Measurements from ENCODE around the gene SYNJ1. TPM values are rescaled to one million over a fixed set of nuclear protein-coding genes. Genes with fewer than 3 reads are reported as not detected.

The SYNJ1 gene
- total and polyA plus RNA-seq, 2 of the 4 experiments (the other 2 are of a cell fraction) = 3.6 to 4.6 TPM

GRCh38 chr21:32756096-32756495, 28.3 kb upstream of the SYNJ1 start:
- no peak for DNase-seq
- Histone ChIP-seq H3K27ac (ENCODE audit: insufficient read depth, low read length) (no peak overlapping the region), H3K18ac (ENCODE audit: low read depth, low read length) (no peak overlapping the region), H2AFZ (replicated peaks; ENCODE audit: low read length, poor library complexity) (no peak overlapping the region), H3K9me1 (ENCODE audit: insufficient read depth, low read length) (no peaks in the 10 kb centered on the region; the same call in 1 of the 2 replicates), H3K23ac (ENCODE audit: low read depth, low read length) (no peak overlapping the region), H2BK120ac (ENCODE audit: low read depth, low read length) (no peak overlapping the region), H2AK5ac (ENCODE audit: low read depth, low read length) (no peak overlapping the region), H2AK9ac (replicated peaks; ENCODE audit: low read depth, low read length, poor library complexity) (no peak overlapping the region), H4K91ac (ENCODE audit: insufficient read depth, low read depth, low read length) (no peak overlapping the region), H3K4me2 (ENCODE audit: low read depth, low read length) (no peak overlapping the region), H3K14ac (replicated peaks; ENCODE audit: low read depth, low read length) (no peak overlapping the region), H3K9me3 (ENCODE audit: control insufficient read depth, insufficient read depth, low read length) (no peaks in the 10 kb centered on the region), H3K36me3 (ENCODE audit: control insufficient read depth, insufficient read depth, low read length) (peaks cover 24% of the 10 kb centered on the region), H4K5ac (ENCODE audit: low read depth, low read length) (no peak overlapping the region), H2BK20ac (ENCODE audit: low read depth, low read length) (no peak overlapping the region), H3K4me1 (ENCODE audit: control insufficient read depth, insufficient read depth, low read length) (no peaks in the 10 kb centered on the region), H3K4me3 (ENCODE audit: insufficient read depth, low read depth, low read length) (no peak overlapping the region), H3K27me3 (ENCODE audit: control insufficient read depth, insufficient read depth, low read length) (no peaks in the 10 kb centered on the region), H3K56ac (ENCODE audit: extremely low read depth, insufficient read depth, low read length) (no peak overlapping the region), H2BK15ac (ENCODE audit: low read depth, low read length) (no peak overlapping the region), H3K79me1 (ENCODE audit: low read depth in 1 of 2, low read length in 2 of 2) (peaks cover 8 to 16% of the 10 kb centered on the region in 2 experiments; a peak in 2 of 4 replicates), H3K4ac (ENCODE audit: low read depth, low read length) (no peak overlapping the region), H4K20me1 (ENCODE audit: insufficient read depth, low read length) (no peaks in the 10 kb centered on the region), H4K8ac (ENCODE audit: low read depth in 2 of 2, low read length in 2 of 2) (no peak overlapping the region), H2BK5ac (ENCODE audit: low read depth, low read length, poor library complexity, severe bottlenecking) (no peak overlapping the region), H3K9ac (ENCODE audit: low read depth, low read length) (no peak overlapping the region)
- no peak for TF ChIP-seq ELK1 (IDR thresholded peaks at IDR 0.05; ENCODE audit: borderline replicate concordance, low read depth, low read length)
- no peak for TF ChIP-seq USF2 (IDR thresholded peaks at IDR 0.05; ENCODE audit: low read depth, low read length)
- no peak for TF ChIP-seq POLR2A (IDR thresholded peaks at IDR 0.05; ENCODE audit: low read depth, low read length)
- TF ChIP-seq NFE2L2 (IDR thresholded peaks at IDR 0.05; ENCODE audit: low read depth, low read length) = no peak
- no peak for TF ChIP-seq RFX5 (IDR thresholded peaks at IDR 0.05; ENCODE audit: low read depth, low read length)
- TF ChIP-seq MAZ (IDR thresholded peaks at IDR 0.05; ENCODE audit: borderline replicate concordance, low read depth, low read length) = no peak
- no peak for TF ChIP-seq BHLHE40 (IDR thresholded peaks at IDR 0.05; ENCODE audit: low read depth, low read length)
- TF ChIP-seq RCOR1 (IDR thresholded peaks at IDR 0.05; ENCODE audit: insufficient replicate concordance, low read length) = no peak
- TF ChIP-seq SMC3 (IDR thresholded peaks at IDR 0.05; ENCODE audit: low read depth, low read length) = no peak
- no peak for TF ChIP-seq CEBPB (IDR thresholded peaks at IDR 0.05; ENCODE audit: low read depth, low read length)
- TF ChIP-seq CTCF (conservative IDR thresholded peaks at IDR 0.05; ENCODE audit: low read depth, low read length) = no peak
- no peak for TF ChIP-seq CHD1 (IDR thresholded peaks at IDR 0.05; ENCODE audit: low read depth, low read length)
- no peak for TF ChIP-seq FOS (IDR thresholded peaks at IDR 0.05; ENCODE audit: low read depth, low read length)
- no peak for TF ChIP-seq MXI1 (IDR thresholded peaks at IDR 0.05; ENCODE audit: borderline replicate concordance, low read depth, low read length)
- TF ChIP-seq MAFK (IDR thresholded peaks at IDR 0.05; ENCODE audit: low read depth, low read length) = no peak
- TF ChIP-seq RAD21 (IDR thresholded peaks at IDR 0.05; ENCODE audit: low read length) = no peak
- CTCF ChIA-PET = interaction anchor here (0.6 to 1.3 kb wide), 2 partner anchors 20 to 29 kb away, joined by 3 read pairs; no protein-coding TSS in a partner anchor
- POLR2A ChIA-PET (ENCODE audit: unreplicated experiment) = no interaction called here
- no peak for ATAC-seq (ENCODE audit: low read depth)
- intact Hi-C loops (cut with micrococcal nuclease) (no loop called here), in situ Hi-C loops (cut with MboI; ENCODE audit: low sequenced_read_pairs) (no loop called here), dilution Hi-C loops (cut with HindIII; ENCODE audit: low sequenced_read_pairs, unreplicated experiment) (no loop called here)
- no TSS peak for BruUV-seq (replicated peaks)
- WGBS, 2 experiments (ENCODE audit: extremely low coverage in 2 of 2, insufficient read length in 1 of 2) = no CpG with 5 or more reads among the region's 1 CpG
